Type B pancreatic cell (in vitro differentiated cells): Measurements from ENCODE around the gene YWHAG. TPM values are rescaled to one million over a fixed set of nuclear protein-coding genes. Genes with fewer than 3 reads are reported as not detected.
"Not testable (repeated sequence)": the region's sequence is repeated elsewhere in the genome, so short reads cannot be mapped to it uniquely, and the experiment has no call there.

ENCODE experiments used
- DNase-seq: peaks from one replicate; pipeline ENCODE4 v3.0.0; 2021; ENCODE audit warnings: mixed read lengths; ENCODE audit not compliant: unreplicated experiment; ENCODE audit errors: extremely low spot score
- H3K27ac Mint-ChIP-seq: 2 replicates; pipeline ENCODE4 v1.8.0; 2021; ENCODE audit warnings: mild to moderate bottlenecking, mixed read lengths
- H3K27me3 Mint-ChIP-seq: 2 replicates; pipeline ENCODE4 v1.8.0; 2021; ENCODE audit warnings: mixed read lengths
- H3K36me3 Mint-ChIP-seq: 2 replicates; pipeline ENCODE4 v1.8.0; 2021; ENCODE audit warnings: mixed read lengths
- H3K4me1 Mint-ChIP-seq: one replicate; pipeline ENCODE4 v1.8.0; 2021; ENCODE audit warnings: mixed read lengths; ENCODE audit not compliant: unreplicated experiment
- H3K4me3 Mint-ChIP-seq: 2 replicates; pipeline ENCODE4 v1.8.0; 2021; ENCODE audit warnings: mild to moderate bottlenecking, mixed read lengths
- H3K9me3 Mint-ChIP-seq: 2 replicates; pipeline ENCODE4 v1.8.0; 2021; ENCODE audit warnings: mixed read lengths
- total RNA-seq: library from RNA; stranded (reverse); gene quantifications from 2 replicates; pipeline ENCODE4 v1.2.1, GENCODE V29; 2021; ENCODE audit warnings: low replicate concordance
- TF ChIP-seq, protein P1 (sequence below): fragments of 200-600 bp; sonication (generic); conservative IDR thresholded peaks from 2 replicates; pipeline ENCODE4 v1.5.0; 2021; ENCODE audit warnings: antibody characterized with exemption, mild to moderate bottlenecking

Gene YWHAG
- total RNA-seq, 1 donor from 2014 or later, result 140 TPM

DNA sequence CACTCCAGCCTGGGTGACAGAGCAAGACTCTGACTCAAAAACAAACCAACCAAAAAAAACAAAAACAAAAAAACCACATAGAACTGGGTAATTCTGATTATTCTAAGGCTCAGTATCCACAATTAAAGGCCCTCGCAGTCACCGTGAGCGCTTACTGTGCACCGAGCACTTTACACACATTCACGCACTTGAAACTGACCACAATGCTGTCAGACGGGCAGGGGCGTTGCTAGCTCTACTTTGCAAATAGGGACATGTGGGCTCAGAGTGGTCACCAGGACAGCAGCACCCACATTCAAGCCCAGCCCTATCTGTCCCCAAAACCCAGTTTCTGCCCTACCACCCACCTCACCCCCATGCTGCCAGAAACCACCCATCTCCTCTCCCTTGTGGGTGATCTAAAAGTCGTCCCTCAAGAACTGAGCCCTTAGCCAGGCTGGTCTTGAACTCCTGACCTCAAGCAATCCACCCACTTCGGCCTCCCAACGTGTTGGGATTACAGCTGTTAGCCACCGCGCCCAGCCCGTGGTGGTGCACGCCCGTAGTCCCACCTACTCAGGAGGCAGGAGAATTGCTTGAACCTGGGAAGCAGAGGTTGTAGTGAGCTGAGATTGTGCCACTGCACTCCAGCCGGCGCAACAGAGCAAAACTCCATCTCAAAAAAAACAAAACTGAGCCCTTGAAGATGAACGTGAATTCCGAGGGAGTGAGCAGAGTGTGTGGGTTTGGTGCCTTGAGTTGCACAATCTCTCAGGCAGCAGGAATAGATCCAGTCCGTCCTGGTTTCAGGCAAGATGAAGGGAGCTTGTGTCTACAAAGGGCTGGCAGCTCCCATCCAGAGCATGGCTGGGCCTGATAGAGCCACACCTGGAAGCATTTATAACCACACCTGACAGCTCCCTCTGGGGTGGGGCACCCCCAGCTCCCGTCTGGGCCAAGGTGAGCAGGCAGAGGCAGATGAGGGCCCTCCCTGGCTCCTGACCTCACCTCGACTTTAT is 61.7 kb downstream of the YWHAG start:
- no peak for DNase-seq
- H3K4me3 Mint-ChIP-seq, result peak overlapping the region; percentile 69
- H3K27me3 Mint-ChIP-seq, result no peaks in the 10 kb centered on the region
- TF ChIP-seq, protein P1, sequence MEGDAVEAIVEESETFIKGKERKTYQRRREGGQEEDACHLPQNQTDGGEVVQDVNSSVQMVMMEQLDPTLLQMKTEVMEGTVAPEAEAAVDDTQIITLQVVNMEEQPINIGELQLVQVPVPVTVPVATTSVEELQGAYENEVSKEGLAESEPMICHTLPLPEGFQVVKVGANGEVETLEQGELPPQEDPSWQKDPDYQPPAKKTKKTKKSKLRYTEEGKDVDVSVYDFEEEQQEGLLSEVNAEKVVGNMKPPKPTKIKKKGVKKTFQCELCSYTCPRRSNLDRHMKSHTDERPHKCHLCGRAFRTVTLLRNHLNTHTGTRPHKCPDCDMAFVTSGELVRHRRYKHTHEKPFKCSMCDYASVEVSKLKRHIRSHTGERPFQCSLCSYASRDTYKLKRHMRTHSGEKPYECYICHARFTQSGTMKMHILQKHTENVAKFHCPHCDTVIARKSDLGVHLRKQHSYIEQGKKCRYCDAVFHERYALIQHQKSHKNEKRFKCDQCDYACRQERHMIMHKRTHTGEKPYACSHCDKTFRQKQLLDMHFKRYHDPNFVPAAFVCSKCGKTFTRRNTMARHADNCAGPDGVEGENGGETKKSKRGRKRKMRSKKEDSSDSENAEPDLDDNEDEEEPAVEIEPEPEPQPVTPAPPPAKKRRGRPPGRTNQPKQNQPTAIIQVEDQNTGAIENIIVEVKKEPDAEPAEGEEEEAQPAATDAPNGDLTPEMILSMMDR, result no peak
- H3K36me3 Mint-ChIP-seq, result no peaks in the 10 kb centered on the region
- peaks cover 24% of the 10 kb centered on the region for H3K4me1 Mint-ChIP-seq
- H3K9me3 Mint-ChIP-seq, result no peaks in the 10 kb centered on the region
- peak overlapping the region; percentile 90 for H3K27ac Mint-ChIP-seq

DNA sequence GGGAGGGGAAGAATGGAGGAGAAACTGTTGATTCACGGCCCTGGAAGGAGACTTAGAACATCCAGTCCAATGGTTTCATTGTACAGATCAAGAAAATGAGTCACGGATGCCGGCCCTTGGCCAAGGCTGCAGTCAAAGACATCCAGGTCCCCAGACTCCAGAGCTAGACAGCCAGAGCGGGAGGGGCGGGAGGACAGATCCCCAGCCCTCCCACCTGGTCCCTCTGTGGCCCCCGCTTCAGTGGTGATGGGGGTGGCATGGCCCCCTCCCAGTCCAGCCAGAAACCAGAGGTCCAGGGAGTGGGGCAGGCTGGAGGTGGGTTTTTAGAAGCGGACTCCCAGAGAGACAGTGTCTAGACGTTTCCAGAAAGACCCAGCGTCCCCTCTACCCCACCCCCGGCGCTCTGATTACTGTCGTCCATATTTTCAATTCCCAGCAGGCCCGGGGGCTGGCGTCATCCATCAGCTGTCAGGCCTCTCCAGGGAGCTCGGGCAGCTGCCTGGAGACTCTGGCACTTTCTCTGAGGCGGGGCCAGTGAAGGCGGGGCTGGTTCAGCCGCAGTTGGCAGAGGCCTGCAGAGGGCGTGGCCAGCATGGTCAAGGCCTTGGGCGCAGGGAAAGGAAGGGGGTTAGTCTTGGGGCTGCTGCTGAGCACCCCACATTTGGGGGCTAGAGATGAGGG is 64.3 kb downstream of the YWHAG start:
- H3K4me1 Mint-ChIP-seq, result peaks cover 31% of the 10 kb centered on the region
- no peaks in the 10 kb centered on the region for H3K9me3 Mint-ChIP-seq
- no peak overlapping the region for H3K4me3 Mint-ChIP-seq
- H3K27me3 Mint-ChIP-seq, result peaks cover 4% of the 10 kb centered on the region
- no peaks in the 10 kb centered on the region for H3K36me3 Mint-ChIP-seq
- DNase-seq, result no peak
- TF ChIP-seq, protein P1, result no peak
- H3K27ac Mint-ChIP-seq, result peak overlapping the region; percentile 88

DNA sequence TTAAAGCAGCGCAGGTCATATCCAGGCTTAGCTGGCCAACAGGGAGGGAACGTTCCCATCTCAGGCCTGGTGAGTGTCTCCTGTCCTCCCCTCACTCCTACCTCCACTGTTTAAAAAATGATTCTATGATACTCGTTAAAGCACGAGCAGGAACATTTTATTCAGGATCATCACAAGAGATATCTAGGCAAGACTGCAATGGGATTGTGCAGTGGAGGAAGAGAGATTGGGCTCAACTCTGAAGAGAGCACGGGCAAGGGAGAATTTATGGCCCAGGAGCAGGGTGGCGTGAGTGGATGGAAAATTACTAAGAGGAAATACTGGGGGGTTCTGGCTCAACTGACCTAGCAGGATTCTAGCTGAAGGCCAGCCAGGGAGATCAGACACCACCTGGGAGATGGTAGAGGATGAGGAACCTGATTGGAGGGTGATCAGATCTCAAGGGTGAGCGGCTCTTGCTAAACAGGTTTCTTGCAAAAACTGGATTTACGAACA is 65.3 kb downstream of the YWHAG start:
- H3K4me1 Mint-ChIP-seq, result peaks cover 31% of the 10 kb centered on the region
- H3K36me3 Mint-ChIP-seq, result no peaks in the 10 kb centered on the region
- H3K27me3 Mint-ChIP-seq, result peaks cover 4% of the 10 kb centered on the region
- H3K4me3 Mint-ChIP-seq, result peak overlapping the region; percentile 49
- no peaks in the 10 kb centered on the region for H3K9me3 Mint-ChIP-seq
- H3K27ac Mint-ChIP-seq, result peak overlapping the region; percentile 88
- TF ChIP-seq, protein P1, result no peak
- DNase-seq, result no peak

DNA sequence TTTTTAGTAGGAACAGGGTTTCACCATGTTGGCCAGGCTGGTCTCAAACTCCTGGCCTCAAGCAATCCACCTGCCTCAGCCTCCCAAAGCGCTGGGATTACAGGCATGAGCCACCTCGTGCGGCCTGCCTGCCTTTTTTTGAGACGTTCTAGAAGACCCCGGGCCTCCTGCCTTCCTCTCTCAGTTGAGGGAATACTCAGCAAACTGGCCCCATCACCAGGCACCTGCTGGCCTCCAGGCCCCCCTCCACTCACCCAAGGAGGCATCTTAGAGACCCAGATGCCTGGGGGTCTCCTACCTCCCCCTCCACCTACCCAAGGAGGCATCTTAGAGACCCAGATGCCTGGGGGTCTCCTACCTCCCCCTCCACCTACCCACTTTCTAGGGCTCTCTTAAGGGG is 65.9 kb downstream of the YWHAG start:
- not testable (repeated sequence) for H3K36me3 Mint-ChIP-seq, H3K4me3 Mint-ChIP-seq, DNase-seq, H3K27me3 Mint-ChIP-seq, H3K9me3 Mint-ChIP-seq
- peak overlapping the region; percentile 88 for H3K27ac Mint-ChIP-seq
- peaks cover 31% of the 10 kb centered on the region for H3K4me1 Mint-ChIP-seq

DNA sequence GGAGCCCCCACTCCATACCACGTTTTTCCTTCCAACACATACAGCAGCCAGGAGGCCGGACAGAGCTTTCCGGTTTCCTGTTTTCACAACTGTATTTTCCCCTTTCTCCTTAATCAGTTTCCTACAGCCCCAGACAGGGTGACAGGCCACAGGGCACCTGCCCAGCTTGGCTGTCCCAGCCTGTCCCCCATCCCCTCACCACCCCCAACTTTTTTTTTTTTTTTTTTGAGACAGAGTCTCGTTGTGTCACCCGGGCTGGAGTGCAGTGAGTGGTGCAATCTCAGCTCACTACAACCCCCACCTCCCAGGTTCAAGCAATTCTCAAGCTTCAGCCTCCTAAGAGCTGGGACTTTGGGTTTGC is 66.6 kb downstream of the YWHAG start:
- TF ChIP-seq, protein P1, result no peak
- Mint-ChIP-seq H3K27me3 (peaks cover 4% of the 10 kb centered on the region), H3K4me3 (peak overlapping the region; percentile 73), H3K9me3 (no peaks in the 10 kb centered on the region), H3K27ac (peak overlapping the region; percentile 94), H3K4me1 (peaks cover 28% of the 10 kb centered on the region), H3K36me3 (no peaks in the 10 kb centered on the region)
- DNase-seq, result no peak
